HepG2 (cell line): ENCODE measurements around the gene MAPK8IP3. TPM values are rescaled to one million over a fixed set of nuclear protein-coding genes. Genes with fewer than 3 reads are reported as not detected.

Experiments
- AGO2 ChIP-seq: fragments of 200-400 bp; formaldehyde crosslinking; optimal IDR thresholded peaks from 2 replicates; pipeline ENCODE3; 2017; ENCODE audit warnings: mild to moderate bottlenecking, low read depth, low read length, moderate library complexity
- CC2D1A ChIP-seq: sonication (generic); formaldehyde crosslinking; IDR thresholded peaks from 2 replicates; pipeline ENCODE4 v1.8.1; 2023; ENCODE audit warnings: mild to moderate bottlenecking, missing genetic modification reagents
- KLF13 ChIP-seq: sonication (generic); formaldehyde crosslinking; IDR thresholded peaks from 2 replicates; pipeline ENCODE4 v1.4.0; 2020; ENCODE audit warnings: mild to moderate bottlenecking, missing genetic modification reagents
- MEF2D ChIP-seq: sonication (generic); formaldehyde crosslinking; IDR thresholded peaks from 2 replicates; pipeline ENCODE4 v1.5.1; 2020; ENCODE audit warnings: mild to moderate bottlenecking, missing genetic modification reagents
- NBN ChIP-seq: fragments of 450-650 bp; conservative IDR thresholded peaks from 2 replicates; pipeline ENCODE4 v1.6.1; 2017
- RBFOX2 ChIP-seq: fragments of 200-400 bp; formaldehyde crosslinking; IDR thresholded peaks from 2 replicates; pipeline ENCODE4 v1.6.1; 2017; ENCODE audit warnings: low read depth, mild to moderate bottlenecking, low read length
- RBM22 ChIP-seq: fragments of 200-400 bp; formaldehyde crosslinking; optimal IDR thresholded peaks from 2 replicates; pipeline ENCODE3; 2017; ENCODE audit warnings: mild to moderate bottlenecking, low read length, moderate library complexity
- RFX1 ChIP-seq: fragments of 450-650 bp; IDR thresholded peaks from 2 replicates; pipeline ENCODE4 v1.6.1; 2017
- RNF2 ChIP-seq: fragments of 450-650 bp; conservative IDR thresholded peaks from 2 replicates; pipeline ENCODE4 v1.6.1; 2016; ENCODE audit warnings: low read depth
- ZBTB2 ChIP-seq: sonication (generic); formaldehyde crosslinking; IDR thresholded peaks from 2 replicates; pipeline ENCODE4 v1.8.0; 2022; ENCODE audit warnings: low read depth, missing genetic modification reagents
- ZFP90 ChIP-seq: sonication (generic); formaldehyde crosslinking; IDR thresholded peaks from 2 replicates; pipeline ENCODE4 v1.8.0; 2022; ENCODE audit warnings: missing genetic modification reagents, mild to moderate bottlenecking, inconsistent platforms, borderline replicate concordance
- ZNF224 ChIP-seq: sonication (generic); formaldehyde crosslinking; IDR thresholded peaks from 2 replicates; pipeline ENCODE4 v1.5.0; 2020; ENCODE audit warnings: mild to moderate bottlenecking, missing genetic modification reagents
- ZNF317 ChIP-seq: sonication (generic); formaldehyde crosslinking; IDR thresholded peaks from 2 replicates; pipeline ENCODE4 v1.5.0; 2020; ENCODE audit warnings: mild to moderate bottlenecking, missing genetic modification reagents
- ZNF335 ChIP-seq: sonication (generic); formaldehyde crosslinking; IDR thresholded peaks from 2 replicates; pipeline ENCODE4 v1.4.0; 2020; ENCODE audit warnings: missing genetic modification reagents
- ZNF33A ChIP-seq: sonication (generic); formaldehyde crosslinking; IDR thresholded peaks from 2 replicates; pipeline ENCODE4 v1.5.1; 2020; ENCODE audit warnings: missing genetic modification reagents, mild to moderate bottlenecking, moderate library complexity, borderline replicate concordance
- ZNF766 ChIP-seq: sonication (generic); formaldehyde crosslinking; IDR thresholded peaks from 2 replicates; pipeline ENCODE4 v1.5.0; 2020; ENCODE audit warnings: missing genetic modification reagents, borderline replicate concordance
- ZSCAN20 ChIP-seq: sonication (generic); formaldehyde crosslinking; IDR thresholded peaks from 2 replicates; pipeline ENCODE4 v1.4.0; 2020; ENCODE audit warnings: missing genetic modification reagents, mild to moderate bottlenecking, borderline replicate concordance
- ZSCAN30 ChIP-seq: sonication (generic); formaldehyde crosslinking; IDR thresholded peaks from 2 replicates; pipeline ENCODE4 v1.5.0; 2020; ENCODE audit warnings: mild to moderate bottlenecking, missing genetic modification reagents
- polyA plus RNA-seq, 8 experiments: library from polyadenylated mRNA; depleted of rRNA in 3 of 8; stranded (reverse) in 7 of 8; unstranded in 1 of 8; fragments of >200 nt; fragmentation: Illumina TruSeq in 4 of 8; extraction: Trizol in 4 of 8; gene quantifications; 2 replicates each; pipeline versions ENCODE4 v1.2.1 to v1.2.3, GENCODE V29; 2011 to 2016; ENCODE audit warnings: low read depth in 4 of 8, missing spikeins in 1 of 8, mixed read lengths in 1 of 8; ENCODE audit not compliant: insufficient read depth in 1 of 8
- total RNA-seq, 5 experiments: library from RNA; depleted of rRNA; stranded (reverse); fragments of >200 nt; fragmentation: Illumina TruSeq; extraction: Trizol; gene quantifications; 2 replicates each; pipeline ENCODE4 v1.2.3, GENCODE V29; 2016; ENCODE audit warnings: low read depth in 1 of 5
- TF ChIP-seq, protein P1 (sequence below): sonication (generic); formaldehyde crosslinking; IDR thresholded peaks from 2 replicates; pipeline ENCODE4 v1.5.0; 2020; ENCODE audit warnings: mild to moderate bottlenecking, missing genetic modification reagents
- TF ChIP-seq, protein P2 (sequence below): sonication (generic); formaldehyde crosslinking; conservative IDR thresholded peaks from 2 replicates; pipeline ENCODE4 v1.4.0; 2020; ENCODE audit warnings: missing genetic modification reagents
- TF ChIP-seq, protein P3 (sequence below): sonication (generic); formaldehyde crosslinking; IDR thresholded peaks from 2 replicates; pipeline ENCODE4 v1.5.0; 2020; ENCODE audit warnings: mild to moderate bottlenecking, missing genetic modification reagents
- TF ChIP-seq, protein P4 (sequence below): sonication (generic); formaldehyde crosslinking; IDR thresholded peaks from 2 replicates; pipeline ENCODE4 v1.5.0; 2020; ENCODE audit warnings: mild to moderate bottlenecking, missing genetic modification reagents

Gene MAPK8IP3
- total and polyA plus RNA-seq, 2 of the 13 experiments (the other 11 are each of a cell fraction or from before 2014, with no cell fraction given) = 25.1 to 41.7 TPM

DNA sequence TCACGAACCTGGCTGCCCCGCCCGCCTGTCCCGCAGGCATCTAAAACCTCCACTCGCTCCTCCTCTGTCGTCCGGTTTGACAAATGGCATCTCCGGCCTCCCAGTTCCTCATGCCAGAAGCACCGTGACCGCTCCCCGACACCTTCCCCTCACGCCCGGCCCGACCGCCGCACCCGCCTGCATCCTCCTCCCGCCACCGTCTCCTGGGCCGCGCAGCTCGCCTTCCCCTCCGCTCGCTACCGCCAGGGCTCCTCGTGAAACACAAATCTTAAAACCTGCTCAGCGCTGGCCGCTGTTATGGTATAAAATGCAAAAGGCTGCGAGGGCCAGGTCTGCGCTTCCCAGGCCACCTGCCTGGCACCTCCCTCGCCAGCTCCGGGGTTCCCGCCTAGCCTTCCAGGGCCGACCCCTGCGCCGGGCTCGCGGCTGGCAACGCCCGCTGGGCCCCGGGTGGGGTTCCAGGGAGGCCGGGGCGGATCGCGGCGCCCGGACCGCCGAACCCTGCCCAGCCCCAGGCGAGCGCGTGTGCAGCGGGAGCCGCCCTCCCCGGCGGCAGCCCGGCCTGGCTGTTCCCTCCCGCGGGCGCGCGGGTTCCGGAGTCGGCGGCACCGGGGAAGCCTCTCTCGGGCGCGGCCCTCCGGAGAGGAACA, 75.9 kb downstream of the MAPK8IP3 start (continued):
- TF ChIP-seq RFX1 (no peak), NBN (no peak), RBM22 (peak; percentile 35), AGO2 (peak; percentile 91), CC2D1A (CRISPR knock-in tag) (no peak), MEF2D (CRISPR knock-in tag) (no peak), ZFP90 (CRISPR knock-in tag) (no peak), ZNF335 (CRISPR knock-in tag) (no peak), RBFOX2 (0 out of 2 replicates have a peak, but pooled peaks have one; percentile 3), ZNF317 (CRISPR knock-in tag) (no peak), ZNF766 (CRISPR knock-in tag) (peak; percentile 34; the same call in 1 of the 2 replicates), KLF13 (no peak), ZSCAN30 (CRISPR knock-in tag) (no peak), ZNF33A (CRISPR knock-in tag) (no peak), ZNF224 (CRISPR knock-in tag) (no peak), ZSCAN20 (CRISPR knock-in tag) (peak; percentile 68; the same call in 1 of the 2 replicates), RNF2 (0 out of 2 replicates have a peak, but pooled peaks have one; percentile 13), ZBTB2 (CRISPR knock-in tag) (no peak)
- TF ChIP-seq, protein P1, sequence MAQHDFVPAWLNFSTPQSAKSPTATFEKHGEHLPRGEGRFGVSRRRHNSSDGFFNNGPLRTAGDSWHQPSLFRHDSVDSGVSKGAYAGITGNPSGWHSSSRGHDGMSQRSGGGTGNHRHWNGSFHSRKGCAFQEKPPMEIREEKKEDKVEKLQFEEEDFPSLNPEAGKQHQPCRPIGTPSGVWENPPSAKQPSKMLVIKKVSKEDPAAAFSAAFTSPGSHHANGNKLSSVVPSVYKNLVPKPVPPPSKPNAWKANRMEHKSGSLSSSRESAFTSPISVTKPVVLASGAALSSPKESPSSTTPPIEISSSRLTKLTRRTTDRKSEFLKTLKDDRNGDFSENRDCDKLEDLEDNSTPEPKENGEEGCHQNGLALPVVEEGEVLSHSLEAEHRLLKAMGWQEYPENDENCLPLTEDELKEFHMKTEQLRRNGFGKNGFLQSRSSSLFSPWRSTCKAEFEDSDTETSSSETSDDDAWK = no peak
- TF ChIP-seq, protein P2, sequence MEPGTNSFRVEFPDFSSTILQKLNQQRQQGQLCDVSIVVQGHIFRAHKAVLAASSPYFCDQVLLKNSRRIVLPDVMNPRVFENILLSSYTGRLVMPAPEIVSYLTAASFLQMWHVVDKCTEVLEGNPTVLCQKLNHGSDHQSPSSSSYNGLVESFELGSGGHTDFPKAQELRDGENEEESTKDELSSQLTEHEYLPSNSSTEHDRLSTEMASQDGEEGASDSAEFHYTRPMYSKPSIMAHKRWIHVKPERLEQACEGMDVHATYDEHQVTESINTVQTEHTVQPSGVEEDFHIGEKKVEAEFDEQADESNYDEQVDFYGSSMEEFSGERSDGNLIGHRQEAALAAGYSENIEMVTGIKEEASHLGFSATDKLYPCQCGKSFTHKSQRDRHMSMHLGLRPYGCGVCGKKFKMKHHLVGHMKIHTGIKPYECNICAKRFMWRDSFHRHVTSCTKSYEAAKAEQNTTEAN (CRISPR knock-in tag) = 0 out of 2 replicates have a peak, but pooled peaks have one; percentile 17
- TF ChIP-seq, protein P3, sequence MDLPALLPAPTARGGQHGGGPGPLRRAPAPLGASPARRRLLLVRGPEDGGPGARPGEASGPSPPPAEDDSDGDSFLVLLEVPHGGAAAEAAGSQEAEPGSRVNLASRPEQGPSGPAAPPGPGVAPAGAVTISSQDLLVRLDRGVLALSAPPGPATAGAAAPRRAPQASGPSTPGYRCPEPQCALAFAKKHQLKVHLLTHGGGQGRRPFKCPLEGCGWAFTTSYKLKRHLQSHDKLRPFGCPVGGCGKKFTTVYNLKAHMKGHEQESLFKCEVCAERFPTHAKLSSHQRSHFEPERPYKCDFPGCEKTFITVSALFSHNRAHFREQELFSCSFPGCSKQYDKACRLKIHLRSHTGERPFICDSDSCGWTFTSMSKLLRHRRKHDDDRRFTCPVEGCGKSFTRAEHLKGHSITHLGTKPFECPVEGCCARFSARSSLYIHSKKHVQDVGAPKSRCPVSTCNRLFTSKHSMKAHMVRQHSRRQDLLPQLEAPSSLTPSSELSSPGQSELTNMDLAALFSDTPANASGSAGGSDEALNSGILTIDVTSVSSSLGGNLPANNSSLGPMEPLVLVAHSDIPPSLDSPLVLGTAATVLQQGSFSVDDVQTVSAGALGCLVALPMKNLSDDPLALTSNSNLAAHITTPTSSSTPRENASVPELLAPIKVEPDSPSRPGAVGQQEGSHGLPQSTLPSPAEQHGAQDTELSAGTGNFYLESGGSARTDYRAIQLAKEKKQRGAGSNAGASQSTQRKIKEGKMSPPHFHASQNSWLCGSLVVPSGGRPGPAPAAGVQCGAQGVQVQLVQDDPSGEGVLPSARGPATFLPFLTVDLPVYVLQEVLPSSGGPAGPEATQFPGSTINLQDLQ (CRISPR knock-in tag) = 0 out of 2 replicates have a peak, but pooled peaks have one; percentile 27
- TF ChIP-seq, protein P4, sequence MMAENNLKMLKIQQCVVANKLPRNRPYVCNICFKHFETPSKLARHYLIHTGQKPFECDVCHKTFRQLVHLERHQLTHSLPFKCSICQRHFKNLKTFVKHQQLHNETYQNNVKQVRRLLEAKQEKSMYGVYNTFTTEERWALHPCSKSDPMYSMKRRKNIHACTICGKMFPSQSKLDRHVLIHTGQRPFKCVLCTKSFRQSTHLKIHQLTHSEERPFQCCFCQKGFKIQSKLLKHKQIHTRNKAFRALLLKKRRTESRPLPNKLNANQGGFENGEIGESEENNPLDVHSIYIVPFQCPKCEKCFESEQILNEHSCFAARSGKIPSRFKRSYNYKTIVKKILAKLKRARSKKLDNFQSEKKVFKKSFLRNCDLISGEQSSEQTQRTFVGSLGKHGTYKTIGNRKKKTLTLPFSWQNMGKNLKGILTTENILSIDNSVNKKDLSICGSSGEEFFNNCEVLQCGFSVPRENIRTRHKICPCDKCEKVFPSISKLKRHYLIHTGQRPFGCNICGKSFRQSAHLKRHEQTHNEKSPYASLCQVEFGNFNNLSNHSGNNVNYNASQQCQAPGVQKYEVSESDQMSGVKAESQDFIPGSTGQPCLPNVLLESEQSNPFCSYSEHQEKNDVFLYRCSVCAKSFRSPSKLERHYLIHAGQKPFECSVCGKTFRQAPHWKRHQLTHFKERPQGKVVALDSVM (CRISPR knock-in tag) = no peak
